GM23338 (cell line): ENCODE data around the gene GIGYF2. TPM values are rescaled to one million over a fixed set of nuclear protein-coding genes. Genes with fewer than 3 reads are reported as not detected.

ENCODE experiments used
- ATAC-seq: fragments of 200-7000 bp; cut with Tn5 transposase; 3 replicates; pipeline ENCODE4 v1.9.1; 2020
- DNase-seq: peaks from one replicate; pipeline ENCODE4 v3.0.0-alpha.2; 2015; ENCODE audit warnings: low spot score
- H2AFZ ChIP-seq: fragments of 200-600 bp; sonication (generic); 2 replicates; pipeline ENCODE4 v1.8.0; 2016; ENCODE audit warnings: antibody characterized with exemption, mild to moderate bottlenecking, moderate library complexity
- H3F3A ChIP-seq: fragments of 200-600 bp; sonication (generic); replicated peaks from 2 replicates; pipeline ENCODE4 v1.8.0; 2017; ENCODE audit warnings: antibody characterized with exemption, mixed run types, low read depth
- H3K27ac ChIP-seq: fragments of 200-600 bp; sonication (generic); 2 replicates; pipeline ENCODE4 v1.6.1; 2016; ENCODE audit warnings: low read depth
- H3K27me3 ChIP-seq: fragments of 200-600 bp; sonication (generic); 2 replicates; pipeline ENCODE4 v1.8.0; 2016; ENCODE audit warnings: mild to moderate bottlenecking, mixed run types, moderate library complexity; ENCODE audit not compliant: insufficient read depth
- H3K36me3 ChIP-seq: fragments of 200-600 bp; sonication (generic); 2 replicates; pipeline ENCODE4 v1.8.0; 2016; ENCODE audit warnings: mild to moderate bottlenecking; ENCODE audit not compliant: insufficient read depth
- H3K4me1 ChIP-seq: fragments of 200-600 bp; sonication (generic); 2 replicates; pipeline ENCODE4 v1.8.0; 2016; ENCODE audit warnings: mild to moderate bottlenecking, moderate library complexity; ENCODE audit not compliant: insufficient read depth
- H3K4me2 ChIP-seq: fragments of 200-600 bp; sonication (generic); 2 replicates; pipeline ENCODE4 v1.7.1; 2017; ENCODE audit warnings: mixed run types
- H3K4me3 ChIP-seq: fragments of 200-600 bp; sonication (generic); 2 replicates; pipeline ENCODE4 v1.6.1; 2016; ENCODE audit warnings: mixed run types
- H3K79me2 ChIP-seq: fragments of 200-600 bp; sonication (generic); replicated peaks from 2 replicates; pipeline ENCODE4 v1.8.0; 2017; ENCODE audit warnings: mild to moderate bottlenecking; ENCODE audit not compliant: insufficient read depth
- H3K9me2 ChIP-seq: fragments of 200-600 bp; sonication (generic); 2 replicates; pipeline ENCODE4 v1.8.0; 2017; ENCODE audit not compliant: insufficient read depth
- H4K20me1 ChIP-seq: fragments of 200-600 bp; sonication (generic); replicated peaks from 2 replicates; pipeline ENCODE4 v1.8.0; 2017; ENCODE audit warnings: mild to moderate bottlenecking; ENCODE audit not compliant: insufficient read depth
- H3K27ac Mint-ChIP-seq: 2 replicates; pipeline ENCODE4 v1.8.0; 2020; ENCODE audit warnings: inconsistent platforms, mild to moderate bottlenecking, moderate library complexity, mixed read lengths
- H3K27me3 Mint-ChIP-seq: 3 replicates; pipeline ENCODE4 v1.8.0; 2022; ENCODE audit warnings: low read depth, mild to moderate bottlenecking, moderate library complexity, mixed read lengths, inconsistent platforms; ENCODE audit not compliant: insufficient read depth, poor library complexity
- H3K36me3 Mint-ChIP-seq: 3 replicates; pipeline ENCODE4 v1.8.0; 2021; ENCODE audit warnings: low read depth, mild to moderate bottlenecking, inconsistent platforms, moderate library complexity, mixed read lengths
- H3K4me1 Mint-ChIP-seq: 3 replicates; pipeline ENCODE4 v1.8.0; 2020; ENCODE audit warnings: mild to moderate bottlenecking, inconsistent platforms, mixed read lengths
- H3K4me3 Mint-ChIP-seq: 3 replicates; pipeline ENCODE4 v1.8.0; 2021; ENCODE audit warnings: moderate library complexity, mild to moderate bottlenecking, inconsistent platforms, mixed read lengths
- H3K9me3 Mint-ChIP-seq: 3 replicates; pipeline ENCODE4 v1.8.0; 2020; ENCODE audit warnings: moderate library complexity, mild to moderate bottlenecking, inconsistent platforms, mixed read lengths
- CREB1 ChIP-seq: fragments of 250-450 bp; sonication (Bioruptor Pico); IDR thresholded peaks from 2 replicates; pipeline ENCODE4 v1.5.0; 2020; ENCODE audit warnings: low read depth, mild to moderate bottlenecking, moderate library complexity
- CTCF ChIP-seq, 2 experiments: fragments of 200-600 bp in 1 of 2; sonication (generic) in 1 of 2; conservative IDR thresholded peaks; 2 replicates each; pipeline versions ENCODE4 v1.5.1 to v1.6.1; 2016 to 2017; ENCODE audit warnings: antibody characterized with exemption in 2 of 2, low read depth in 2 of 2, mild to moderate bottlenecking in 2 of 2, moderate library complexity in 1 of 2
- NANOG ChIP-seq: IDR thresholded peaks from 2 replicates; pipeline ENCODE4 v1.6.1; 2016; ENCODE audit warnings: antibody characterized with exemption, borderline replicate concordance
- POLR2AphosphoS5 ChIP-seq: IDR thresholded peaks from 2 replicates; pipeline ENCODE4 v1.6.1; 2016; ENCODE audit warnings: antibody characterized with exemption, low read depth
- REST ChIP-seq: IDR thresholded peaks from one replicate; pipeline ENCODE4 v1.6.1; 2018; ENCODE audit warnings: antibody characterized with exemption; ENCODE audit not compliant: unreplicated experiment
- STAT1 ChIP-seq: IDR thresholded peaks from one replicate; pipeline ENCODE4 v1.6.1; 2016; ENCODE audit warnings: antibody characterized with exemption; ENCODE audit not compliant: unreplicated experiment
- ZNF114 ChIP-seq: fragments of 250-450 bp; sonication (Bioruptor Pico); IDR thresholded peaks from 2 replicates; pipeline ENCODE4 v1.5.0; 2020; ENCODE audit warnings: mild to moderate bottlenecking, moderate library complexity
- ZNF331 ChIP-seq: fragments of 250-450 bp; sonication (Bioruptor Pico); IDR thresholded peaks from 2 replicates; pipeline ENCODE4 v1.5.0; 2020; ENCODE audit warnings: low read depth, mild to moderate bottlenecking, moderate library complexity
- polyA plus RNA-seq: library from polyadenylated mRNA; unstranded; fragments of >200 nt; fragmentation: Nextera tagmentation; extraction: Ambion mirVana; gene quantifications from 2 replicates; pipeline ENCODE4 v1.2.1, GENCODE V29; 2016
- total RNA-seq: library from RNA; depleted of rRNA; stranded (reverse); fragments of >200 nt; shearing (Covaris generic); gene quantifications from 2 replicates; pipeline ENCODE4 v1.2.3, GENCODE V29; 2014
- TF ChIP-seq, protein P1 (sequence below): IDR thresholded peaks from 2 replicates; pipeline ENCODE4 v1.6.1; 2016; ENCODE audit warnings: antibody characterized with exemption

The GIGYF2 gene
- total and polyA plus RNA-seq, 2 experiments from 2014 or later = 48.9 to 104 TPM

- Mint-ChIP-seq H3K4me1 (peaks cover 2% of the 10 kb centered on the region; the same call in 1 of the 3 replicates), H3K27me3 (peaks cover 6% of the 10 kb centered on the region), H3K27ac (no peak overlapping the region), H3K36me3 (no peaks in the 10 kb centered on the region), H3K9me3 (no peaks in the 10 kb centered on the region), H3K4me3 (no peak overlapping the region)
- Histone ChIP-seq H3K4me3 (no peak overlapping the region), H4K20me1 (no peaks in the 10 kb centered on the region), H3K27ac (no peak overlapping the region), H3K36me3 (no peaks in the 10 kb centered on the region), H3K79me2 (no peaks in the 10 kb centered on the region), H3K9me2 (no peaks in the 10 kb centered on the region), H2AFZ (peak overlapping the region; percentile 72; the same call in 1 of the 2 replicates), H3K27me3 (no peaks in the 10 kb centered on the region), H3F3A (no peaks in the 10 kb centered on the region), H3K4me1 (no peaks in the 10 kb centered on the region), H3K4me2 (no peak overlapping the region)
- peak; percentile 87 for ATAC-seq
- DNase-seq = peak; percentile 65
- TF ChIP-seq NANOG (no peak), ZNF114 (CRISPR knock-in tag) (no peak), ZNF331 (CRISPR knock-in tag) (no peak), CTCF (conservative IDR thresholded peaks at IDR 0.05; ENCODE audit: low read depth in 2 of 2) (peak; percentile 55 to 77), REST (no peak)
These were observed 28.2 kb upstream of the GIGYF2 start for GRCh38 chr2:232668805-232669444.

- Histone ChIP-seq H3K27me3 (no peaks in the 10 kb centered on the region), H3K4me3 (no peak overlapping the region), H3K36me3 (no peaks in the 10 kb centered on the region), H3F3A (no peaks in the 10 kb centered on the region), H3K9me2 (no peaks in the 10 kb centered on the region), H3K27ac (no peak overlapping the region), H2AFZ (no peak overlapping the region), H3K4me1 (no peaks in the 10 kb centered on the region), H3K4me2 (no peak overlapping the region), H3K79me2 (no peaks in the 10 kb centered on the region), H4K20me1 (no peaks in the 10 kb centered on the region)
- ATAC-seq = no peak
- Mint-ChIP-seq H3K4me1 (peaks cover 2% of the 10 kb centered on the region; the same call in 1 of the 3 replicates), H3K4me3 (no peak overlapping the region), H3K27ac (no peak overlapping the region), H3K36me3 (no peaks in the 10 kb centered on the region), H3K9me3 (no peaks in the 10 kb centered on the region; the same call in 2 of the 3 replicates), H3K27me3 (peaks cover 9% of the 10 kb centered on the region)
- TF ChIP-seq CREB1 (no peak), POLR2AphosphoS5 (no peak), STAT1 (no peak), CTCF (conservative IDR thresholded peaks at IDR 0.05; ENCODE audit: low read depth in 2 of 2) (no peak), REST (no peak)
- TF ChIP-seq, protein P1, sequence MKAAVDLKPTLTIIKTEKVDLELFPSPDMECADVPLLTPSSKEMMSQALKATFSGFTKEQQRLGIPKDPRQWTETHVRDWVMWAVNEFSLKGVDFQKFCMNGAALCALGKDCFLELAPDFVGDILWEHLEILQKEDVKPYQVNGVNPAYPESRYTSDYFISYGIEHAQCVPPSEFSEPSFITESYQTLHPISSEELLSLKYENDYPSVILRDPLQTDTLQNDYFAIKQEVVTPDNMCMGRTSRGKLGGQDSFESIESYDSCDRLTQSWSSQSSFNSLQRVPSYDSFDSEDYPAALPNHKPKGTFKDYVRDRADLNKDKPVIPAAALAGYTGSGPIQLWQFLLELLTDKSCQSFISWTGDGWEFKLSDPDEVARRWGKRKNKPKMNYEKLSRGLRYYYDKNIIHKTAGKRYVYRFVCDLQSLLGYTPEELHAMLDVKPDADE = no peak
- no peak for DNase-seq
These were observed 24.5 kb upstream of the GIGYF2 start for GRCh38 chr2:232672588-232672987.
